Osteoblast (primary cell): ENCODE results near the gene CHTOP. TPM values are rescaled to one million over a fixed set of nuclear protein-coding genes. Genes with fewer than 3 reads are reported as not detected.
"Not testable (repeated sequence)": the region's sequence is repeated elsewhere in the genome, so short reads cannot be mapped to it uniquely, and the experiment has no call there.

Experiments
- DNase-seq: peaks from one replicate; pipeline ENCODE4 v3.0.0; 2011; ENCODE audit warnings: low spot score, mixed read lengths; ENCODE audit not compliant: insufficient read length; ENCODE audit errors: missing footprints
- H2AFZ ChIP-seq: 2 replicates; pipeline ENCODE4 v1.6.0; 2011; ENCODE audit warnings: mild to moderate bottlenecking, low read length
- H3K27ac ChIP-seq: 2 replicates; pipeline ENCODE4 v1.5.1; 2011; ENCODE audit warnings: mild to moderate bottlenecking, low read depth, low read length, moderate library complexity
- H3K27me3 ChIP-seq: 2 replicates; pipeline ENCODE4 v1.6.0; 2012; ENCODE audit warnings: mild to moderate bottlenecking, control low read depth, inconsistent platforms, low read length, moderate library complexity; ENCODE audit not compliant: insufficient read depth
- H3K36me3 ChIP-seq: 2 replicates; pipeline ENCODE4 v1.5.1; 2011; ENCODE audit warnings: mild to moderate bottlenecking, low read length, control low read depth, moderate library complexity; ENCODE audit not compliant: insufficient read depth
- H3K4me1 ChIP-seq: 2 replicates; pipeline ENCODE4 v1.5.1; 2011; ENCODE audit warnings: mild to moderate bottlenecking, low read length, control low read depth, moderate library complexity; ENCODE audit not compliant: insufficient read depth
- H3K4me2 ChIP-seq: 2 replicates; pipeline ENCODE4 v1.6.0; 2011; ENCODE audit warnings: mild to moderate bottlenecking, low read length; ENCODE audit not compliant: insufficient read depth
- H3K4me3 ChIP-seq: fragments of 200-600 bp; sonication (generic); 3 replicates; pipeline ENCODE4 v1.5.1; 2012; ENCODE audit warnings: mild to moderate bottlenecking, low read length, inconsistent platforms; ENCODE audit not compliant: insufficient read depth
- H3K79me2 ChIP-seq: 2 replicates; pipeline ENCODE4 v1.6.0; 2012; ENCODE audit warnings: mild to moderate bottlenecking, low read length, control low read depth, inconsistent platforms; ENCODE audit not compliant: insufficient read depth
- H3K9me3 ChIP-seq: 2 replicates; pipeline ENCODE4 v1.5.1; 2011; ENCODE audit warnings: low read depth, low read length, control low read depth
- H4K20me1 ChIP-seq: 2 replicates; pipeline ENCODE4 v1.6.0; 2012; ENCODE audit warnings: mild to moderate bottlenecking, low read length, control low read depth; ENCODE audit not compliant: insufficient read depth
- CTCF ChIP-seq: IDR thresholded peaks from 2 replicates; pipeline ENCODE4 v1.5.1; 2011; ENCODE audit warnings: mild to moderate bottlenecking, low read depth, low read length, moderate library complexity; ENCODE audit errors: extremely low read depth
- total RNA-seq: library from RNA; depleted of rRNA; stranded (reverse); fragments of >200 nt; gene quantifications from 2 replicates; pipeline ENCODE4 v1.2.3, GENCODE V29; 2012

CHTOP gene
- total RNA-seq, 1 donor = 40.9 TPM

- Histone ChIP-seq H3K36me3 (peaks cover 44% of the 10 kb centered on the region), H3K4me2 (peak overlapping the region; percentile 94), H3K4me3 (peak overlapping the region; percentile 95), H3K27ac (peak overlapping the region; percentile 90), H3K27me3 (no peaks in the 10 kb centered on the region), H3K79me2 (peaks cover 38% of the 10 kb centered on the region), H3K9me3 (no peaks in the 10 kb centered on the region), H3K4me1 (peaks cover 12% of the 10 kb centered on the region), H2AFZ (peak overlapping the region; percentile 75), H4K20me1 (peaks cover 6% of the 10 kb centered on the region)
- no peak for TF ChIP-seq CTCF
- peak; percentile 26 for DNase-seq
Measured at GRCh38 chr1:153670257-153670858, 36.5 kb downstream of the CHTOP start.

- Histone ChIP-seq H3K4me1 (peaks cover 12% of the 10 kb centered on the region), H3K9me3 (no peaks in the 10 kb centered on the region), H3K4me3 (peak within 1 kb of the TSS; percentile 95), H3K36me3 (peaks cover 37% of the 10 kb centered on the region), H3K27ac (peak within 1 kb of the TSS; percentile 90), H3K27me3 (no peaks in the 10 kb centered on the region), H3K79me2 (peaks cover 38% of the 10 kb centered on the region), H3K4me2 (peak within 1 kb of the TSS; percentile 94), H4K20me1 (peaks cover 6% of the 10 kb centered on the region), H2AFZ (peak within 1 kb of the TSS; percentile 85)
- TF ChIP-seq CTCF = peak; percentile 31
- peak; percentile 98 for DNase-seq
Measured at GRCh38 chr1:153670859-153671627, 37.2 kb downstream of the CHTOP start, which contains the start of gene ILF2. Gene ILF2, minus strand, starts transcription at chr1:153670993. Its CDS starts 71 bp downstream, at chr1:153670922.

GRCh38 chr1:153671628-153672353 lies 37.9 kb downstream of the CHTOP start:
- Histone ChIP-seq H3K27ac (peak overlapping the region; percentile 77), H3K4me2 (peak overlapping the region; percentile 82), H3K79me2 (peaks cover 38% of the 10 kb centered on the region), H3K36me3 (peaks cover 30% of the 10 kb centered on the region), H3K4me1 (peaks cover 12% of the 10 kb centered on the region), H2AFZ (peak overlapping the region; percentile 85), H3K4me3 (peak overlapping the region; percentile 62)
- not testable (repeated sequence) for H3K27me3 ChIP-seq, H3K9me3 ChIP-seq, H4K20me1 ChIP-seq
- peak; percentile 66 for DNase-seq

- Histone ChIP-seq H3K9me3 (no peaks in the 10 kb centered on the region), H3K27ac (no peak overlapping the region), H4K20me1 (peaks cover 6% of the 10 kb centered on the region), H2AFZ (no peak overlapping the region), H3K79me2 (peaks cover 23% of the 10 kb centered on the region), H3K4me1 (peaks cover 19% of the 10 kb centered on the region), H3K4me2 (no peak overlapping the region), H3K36me3 (peaks cover 13% of the 10 kb centered on the region), H3K27me3 (peaks cover 8% of the 10 kb centered on the region), H3K4me3 (no peak overlapping the region)
- DNase-seq = no peak
- TF ChIP-seq CTCF = no peak
Measured at GRCh38 chr1:153673511-153673910, 39.6 kb downstream of the CHTOP start.
